B cell (primary cell): ENCODE results near the gene MYCBP2.

Experiments
- EZH2 ChIP-seq: IDR thresholded peaks from 2 replicates; pipeline ENCODE4 v1.6.1; 2012; ENCODE audit warnings: borderline replicate concordance, low read depth, mild to moderate bottlenecking, moderate library complexity, low read length; ENCODE audit not compliant: insufficient read depth, poor library complexity, severe bottlenecking
- TF ChIP-seq, protein P1 (sequence below): fragments of 200-600 bp; IDR thresholded peaks from one replicate; pipeline ENCODE4 v1.8.0; 2022; ENCODE audit warnings: antibody characterized with exemption, mild to moderate bottlenecking

- TF ChIP-seq, protein P1, sequence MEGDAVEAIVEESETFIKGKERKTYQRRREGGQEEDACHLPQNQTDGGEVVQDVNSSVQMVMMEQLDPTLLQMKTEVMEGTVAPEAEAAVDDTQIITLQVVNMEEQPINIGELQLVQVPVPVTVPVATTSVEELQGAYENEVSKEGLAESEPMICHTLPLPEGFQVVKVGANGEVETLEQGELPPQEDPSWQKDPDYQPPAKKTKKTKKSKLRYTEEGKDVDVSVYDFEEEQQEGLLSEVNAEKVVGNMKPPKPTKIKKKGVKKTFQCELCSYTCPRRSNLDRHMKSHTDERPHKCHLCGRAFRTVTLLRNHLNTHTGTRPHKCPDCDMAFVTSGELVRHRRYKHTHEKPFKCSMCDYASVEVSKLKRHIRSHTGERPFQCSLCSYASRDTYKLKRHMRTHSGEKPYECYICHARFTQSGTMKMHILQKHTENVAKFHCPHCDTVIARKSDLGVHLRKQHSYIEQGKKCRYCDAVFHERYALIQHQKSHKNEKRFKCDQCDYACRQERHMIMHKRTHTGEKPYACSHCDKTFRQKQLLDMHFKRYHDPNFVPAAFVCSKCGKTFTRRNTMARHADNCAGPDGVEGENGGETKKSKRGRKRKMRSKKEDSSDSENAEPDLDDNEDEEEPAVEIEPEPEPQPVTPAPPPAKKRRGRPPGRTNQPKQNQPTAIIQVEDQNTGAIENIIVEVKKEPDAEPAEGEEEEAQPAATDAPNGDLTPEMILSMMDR = no peak
- TF ChIP-seq EZH2 = no peak
Measured at GRCh38 chr13:77001963-77002587, 324.8 kb downstream of the MYCBP2 start.
